ENCODE results near the gene TMEM140.

- TF ChIP-seq CTCF (conservative IDR thresholded peaks at IDR 0.05; ENCODE audit: low read depth, low read length) (no peak), EZH2 (IDR thresholded peaks at IDR 0.05; ENCODE audit: borderline replicate concordance, low read depth, low read length, poor library complexity, severe bottlenecking) (no peak)
These were observed 3.3 kb downstream of the TMEM140 start for GRCh38 chr7:135151132-135151531.

Measured in A673 (cell line).